ENCODE measurements around the gene ZBED6. TPM values are rescaled to one million over a fixed set of nuclear protein-coding genes. Genes with fewer than 3 reads are reported as not detected.
A peak's percentile ranks its signal among the peaks of the same experiment; 100 is the strongest.
"Not testable (repeated sequence)": the region's sequence is repeated elsewhere in the genome, so short reads cannot be mapped to it uniquely, and the experiment has no call there.

ZBED6 gene
- total and polyA plus RNA-seq, 2 experiments from 2014 or later = 1.7 to 28.7 TPM

DNA sequence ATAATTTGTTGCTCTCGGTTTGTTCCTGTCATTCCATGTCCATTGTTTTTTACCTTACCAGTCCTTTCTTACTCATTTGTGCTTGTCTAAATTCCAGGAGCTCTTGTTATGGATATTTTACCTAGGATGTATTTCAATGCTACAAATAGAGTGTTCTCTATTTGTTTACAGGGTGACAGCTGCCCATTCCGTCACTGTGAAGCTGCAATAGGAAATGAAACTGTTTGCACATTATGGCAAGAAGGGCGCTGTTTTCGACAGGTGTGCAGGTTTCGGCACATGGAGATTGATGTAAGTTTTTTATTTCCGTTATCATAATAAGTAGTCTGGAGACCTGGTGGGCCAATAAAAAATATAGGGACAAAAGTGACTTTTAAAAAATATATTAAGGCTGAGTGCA lies 23.0 kb downstream of the ZBED6 start:
- no peak overlapping the region for H3K4me2 ChIP-seq (ENCODE audit: unreplicated experiment)
- peaks cover 7% of the 10 kb centered on the region for H4K20me1 ChIP-seq (ENCODE audit: insufficient read depth)
- no peak for DNase-seq
- peaks cover 80% of the 10 kb centered on the region for H3K36me3 ChIP-seq (ENCODE audit: low read depth)
- no peak overlapping the region for H3K9ac ChIP-seq
- H3K27ac ChIP-seq = no peak overlapping the region
- peaks cover 100% of the 10 kb centered on the region for H3K79me2 ChIP-seq (ENCODE audit: insufficient read depth)
- no peak for TF ChIP-seq EZH2 (IDR thresholded peaks at IDR 0.05; ENCODE audit: insufficient read depth, poor library complexity, severe bottlenecking)
- no peak for TF ChIP-seq EZH2phosphoT487 (IDR thresholded peaks at IDR 0.05; ENCODE audit: insufficient read depth, low read depth)
- in situ Hi-C loops (cut with MboI) = no loop called here
- no peaks in the 10 kb centered on the region for H3K9me2 ChIP-seq (ENCODE audit: insufficient read depth)
- no peak overlapping the region for H3K4me3 ChIP-seq
- 95% methylated on average over 6 of the region's 6 CpGs for WGBS, 2 experiments (ENCODE audit: low coverage in 1 of 2, low lambda C conversion rate in 2 of 2, missing lambda C conversion rate in 2 of 2)
- H3K4me1 ChIP-seq (ENCODE audit: insufficient read depth) = no peaks in the 10 kb centered on the region
- H3F3A ChIP-seq (ENCODE audit: insufficient read depth) = peaks cover 5% of the 10 kb centered on the region; the same call in 1 of the 2 replicates
- no peaks in the 10 kb centered on the region for H3K27me3 ChIP-seq (replicated peaks; ENCODE audit: insufficient read depth)
- no peaks in the 10 kb centered on the region for H3K9me3 ChIP-seq (ENCODE audit: low read depth)
- H2AFZ ChIP-seq = no peak overlapping the region

DNA sequence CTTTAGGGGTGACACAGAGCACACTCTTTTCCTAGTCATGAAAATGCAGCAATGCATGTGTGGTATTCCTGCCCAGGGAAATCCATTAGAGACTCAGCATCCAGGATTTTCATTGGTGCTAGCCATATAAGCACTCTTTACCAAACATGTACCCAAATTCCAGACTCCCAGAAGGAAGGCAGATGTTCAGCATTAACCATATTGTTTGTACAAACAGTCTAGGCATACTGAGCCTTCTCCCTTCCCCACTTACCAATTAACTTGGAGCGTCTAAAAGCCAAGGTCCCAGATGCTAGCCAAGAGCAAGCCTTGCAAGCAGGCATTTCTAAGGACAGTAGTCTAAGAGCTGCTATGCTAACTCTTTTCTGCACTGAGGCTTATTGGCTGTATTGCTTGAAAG lies 27.9 kb downstream of the ZBED6 start:
- H3K4me3 ChIP-seq = no peak overlapping the region
- TF ChIP-seq EZH2 (IDR thresholded peaks at IDR 0.05; ENCODE audit: insufficient read depth, poor library complexity, severe bottlenecking) (no peak), EZH2phosphoT487 (IDR thresholded peaks at IDR 0.05; ENCODE audit: insufficient read depth, low read depth) (no peak)
- no peak overlapping the region for H3K9ac ChIP-seq
- no peak overlapping the region for H2AFZ ChIP-seq
- H3K9me2 ChIP-seq (ENCODE audit: insufficient read depth) = no peaks in the 10 kb centered on the region
- H4K20me1 ChIP-seq (ENCODE audit: insufficient read depth) = no peaks in the 10 kb centered on the region; the same call in 1 of the 2 replicates
- no peak overlapping the region for H3K4me2 ChIP-seq (ENCODE audit: unreplicated experiment)
- WGBS, 2 experiments (ENCODE audit: low coverage in 1 of 2, low lambda C conversion rate in 2 of 2, missing lambda C conversion rate in 2 of 2) = 30 to 38% methylated on average over 1 of the region's 1 CpG
- in situ Hi-C loops (cut with MboI) = no loop called here
- H3K36me3 ChIP-seq (ENCODE audit: low read depth) = peaks cover 77% of the 10 kb centered on the region
- no peaks in the 10 kb centered on the region for H3K27me3 ChIP-seq (replicated peaks; ENCODE audit: insufficient read depth)
- no peak for DNase-seq
- peaks cover 20% of the 10 kb centered on the region for H3F3A ChIP-seq (ENCODE audit: insufficient read depth)
- no peaks in the 10 kb centered on the region for H3K9me3 ChIP-seq (ENCODE audit: low read depth)
- H3K79me2 ChIP-seq (ENCODE audit: insufficient read depth) = peaks cover 100% of the 10 kb centered on the region
- H3K27ac ChIP-seq = no peak overlapping the region
- no peaks in the 10 kb centered on the region for H3K4me1 ChIP-seq (ENCODE audit: insufficient read depth)

DNA sequence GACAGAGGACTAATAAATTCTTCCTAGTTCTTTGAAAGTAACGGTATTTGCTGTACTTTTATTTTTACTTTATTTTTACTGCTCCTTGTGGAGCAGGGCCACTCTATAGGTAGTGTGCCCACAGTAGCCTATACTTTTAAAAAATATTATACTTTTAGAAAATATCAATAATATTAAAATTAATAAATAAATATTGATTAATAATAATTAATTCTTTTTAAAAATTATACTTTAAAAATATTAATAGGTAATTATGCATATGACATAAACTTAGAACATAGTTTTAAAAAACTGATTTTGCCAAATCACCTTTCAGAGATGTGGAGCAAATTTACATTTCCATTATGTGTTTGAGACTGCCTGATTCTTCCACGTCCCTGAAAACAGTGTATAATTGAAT lies 30.8 kb downstream of the ZBED6 start:
- Histone ChIP-seq H4K20me1 (ENCODE audit: insufficient read depth) (no peaks in the 10 kb centered on the region; the same call in 1 of the 2 replicates), H3F3A (ENCODE audit: insufficient read depth) (peaks cover 41% of the 10 kb centered on the region), H3K9me3 (ENCODE audit: low read depth) (no peaks in the 10 kb centered on the region), H3K4me2 (ENCODE audit: unreplicated experiment) (no peak overlapping the region), H2AFZ (no peak overlapping the region), H3K4me1 (ENCODE audit: insufficient read depth) (peaks cover 14% of the 10 kb centered on the region), H3K4me3 (no peak overlapping the region), H3K27me3 (replicated peaks; ENCODE audit: insufficient read depth) (no peaks in the 10 kb centered on the region), H3K9ac (no peak overlapping the region), H3K36me3 (ENCODE audit: low read depth) (peaks cover 76% of the 10 kb centered on the region), H3K27ac (no peak overlapping the region), H3K9me2 (ENCODE audit: insufficient read depth) (no peaks in the 10 kb centered on the region), H3K79me2 (ENCODE audit: insufficient read depth) (peaks cover 97% of the 10 kb centered on the region)
- TF ChIP-seq EZH2 (IDR thresholded peaks at IDR 0.05; ENCODE audit: insufficient read depth, poor library complexity, severe bottlenecking) (no peak), EZH2phosphoT487 (IDR thresholded peaks at IDR 0.05; ENCODE audit: insufficient read depth, low read depth) (no peak)
- in situ Hi-C loops (cut with MboI) = no loop called here
- WGBS, 2 experiments (ENCODE audit: low coverage in 1 of 2, low lambda C conversion rate in 2 of 2, missing lambda C conversion rate in 2 of 2) = 66 to 75% methylated on average over 2 of the region's 2 CpGs
- no peak for DNase-seq

DNA sequence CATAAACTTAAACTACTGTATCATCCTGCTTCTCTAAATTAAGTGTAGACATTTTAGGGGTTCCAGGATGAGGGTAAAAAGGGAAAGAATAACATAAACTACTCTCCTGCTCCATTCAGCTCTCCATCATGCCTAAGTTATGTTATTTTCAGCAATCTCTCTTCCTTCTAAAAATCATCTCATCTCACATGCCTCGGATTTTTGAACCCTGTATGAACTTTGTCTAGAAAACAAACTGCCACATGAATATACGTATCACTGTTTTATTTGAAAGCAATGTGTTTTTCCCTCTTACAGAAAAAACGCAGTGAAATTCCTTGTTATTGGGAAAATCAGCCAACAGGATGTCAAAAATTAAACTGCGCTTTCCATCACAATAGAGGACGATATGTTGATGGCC lies 32.6 kb downstream of the ZBED6 start:
- H3F3A ChIP-seq (ENCODE audit: insufficient read depth) = peaks cover 38% of the 10 kb centered on the region
- TF ChIP-seq EZH2phosphoT487 (IDR thresholded peaks at IDR 0.05; ENCODE audit: insufficient read depth, low read depth) (no peak), EZH2 (IDR thresholded peaks at IDR 0.05; ENCODE audit: insufficient read depth, poor library complexity, severe bottlenecking) (no peak)
- no peak overlapping the region for H2AFZ ChIP-seq
- no peak for DNase-seq
- H3K4me2 ChIP-seq (ENCODE audit: unreplicated experiment) = no peak overlapping the region
- H3K9ac ChIP-seq = no peak overlapping the region
- no peak overlapping the region for H3K4me3 ChIP-seq
- no peaks in the 10 kb centered on the region; the same call in 1 of the 2 replicates for H4K20me1 ChIP-seq (ENCODE audit: insufficient read depth)
- WGBS, 2 experiments (ENCODE audit: low coverage in 1 of 2, low lambda C conversion rate in 2 of 2, missing lambda C conversion rate in 2 of 2) = 97 to 98% methylated on average over 5 of the region's 5 CpGs
- H3K79me2 ChIP-seq (ENCODE audit: insufficient read depth) = peaks cover 94% of the 10 kb centered on the region
- in situ Hi-C loops (cut with MboI) = no loop called here
- peaks cover 76% of the 10 kb centered on the region for H3K36me3 ChIP-seq (ENCODE audit: low read depth)
- no peaks in the 10 kb centered on the region for H3K9me2 ChIP-seq (ENCODE audit: insufficient read depth)
- H3K27me3 ChIP-seq (replicated peaks; ENCODE audit: insufficient read depth) = no peaks in the 10 kb centered on the region
- peaks cover 14% of the 10 kb centered on the region for H3K4me1 ChIP-seq (ENCODE audit: insufficient read depth)
- H3K27ac ChIP-seq = no peak overlapping the region
- H3K9me3 ChIP-seq (ENCODE audit: low read depth) = no peaks in the 10 kb centered on the region

DNA sequence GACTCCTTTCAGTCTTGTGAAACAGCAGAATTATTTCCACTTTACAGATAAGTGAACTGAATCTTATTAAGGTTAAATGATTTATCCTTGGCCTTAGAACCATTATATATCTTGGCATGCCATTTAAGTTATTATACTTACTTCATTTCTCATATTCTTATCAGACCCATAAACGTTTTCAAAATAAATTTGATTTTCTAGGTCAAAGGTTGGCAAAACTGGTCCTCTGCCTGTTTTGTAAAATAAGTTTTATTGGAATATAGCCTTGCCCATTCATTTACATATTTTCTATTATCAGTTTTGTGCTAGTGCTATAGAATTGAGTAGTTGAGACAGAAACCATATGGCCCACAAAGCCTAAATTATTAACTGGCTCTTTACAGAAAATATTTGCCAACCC lies 33.1 kb downstream of the ZBED6 start:
- no peak overlapping the region for H2AFZ ChIP-seq
- TF ChIP-seq EZH2phosphoT487 (IDR thresholded peaks at IDR 0.05; ENCODE audit: insufficient read depth, low read depth) (no peak), EZH2 (IDR thresholded peaks at IDR 0.05; ENCODE audit: insufficient read depth, poor library complexity, severe bottlenecking) (no peak)
- H3K27ac ChIP-seq = peak overlapping the region; percentile 59
- H3K4me3 ChIP-seq = no peak overlapping the region
- H3K4me2 ChIP-seq (ENCODE audit: unreplicated experiment) = no peak overlapping the region
- no peaks in the 10 kb centered on the region; the same call in 1 of the 2 replicates for H4K20me1 ChIP-seq (ENCODE audit: insufficient read depth)
- H3K9ac ChIP-seq = 0 out of 2 replicates have a peak overlapping the region, but pooled peaks have one; percentile 25
- 91 to 92% methylated on average over 1 of the region's 1 CpG for WGBS, 2 experiments (ENCODE audit: low coverage in 1 of 2, low lambda C conversion rate in 2 of 2, missing lambda C conversion rate in 2 of 2)
- H3K27me3 ChIP-seq (replicated peaks; ENCODE audit: insufficient read depth) = no peaks in the 10 kb centered on the region
- in situ Hi-C loops (cut with MboI) = no loop called here
- no peaks in the 10 kb centered on the region for H3K9me2 ChIP-seq (ENCODE audit: insufficient read depth)
- H3K9me3 ChIP-seq (ENCODE audit: low read depth) = no peaks in the 10 kb centered on the region
- H3K4me1 ChIP-seq (ENCODE audit: insufficient read depth) = peaks cover 14% of the 10 kb centered on the region
- no peak for DNase-seq
- peaks cover 90% of the 10 kb centered on the region for H3K79me2 ChIP-seq (ENCODE audit: insufficient read depth)
- H3F3A ChIP-seq (ENCODE audit: insufficient read depth) = peaks cover 38% of the 10 kb centered on the region
- H3K36me3 ChIP-seq (ENCODE audit: low read depth) = peaks cover 72% of the 10 kb centered on the region

DNA sequence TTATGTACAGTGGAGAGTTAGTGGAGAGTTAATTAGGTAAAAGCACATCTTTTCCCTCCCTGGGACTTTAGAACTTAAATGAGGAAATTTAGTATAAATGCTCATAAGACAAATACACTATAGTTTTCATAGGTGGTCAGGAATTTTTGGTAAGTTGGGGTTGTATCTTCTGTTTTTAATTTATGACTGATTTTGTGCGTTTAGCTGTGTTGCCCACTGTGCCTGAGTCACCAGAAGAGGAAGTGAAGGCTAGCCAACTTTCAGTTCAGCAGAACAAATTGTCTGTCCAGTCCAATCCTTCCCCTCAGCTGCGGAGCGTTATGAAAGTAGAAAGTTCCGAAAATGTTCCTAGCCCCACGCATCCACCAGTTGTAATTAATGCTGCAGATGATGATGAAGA lies 33.8 kb downstream of the ZBED6 start:
- H3K79me2 ChIP-seq (ENCODE audit: insufficient read depth) = peaks cover 90% of the 10 kb centered on the region
- peak overlapping the region; percentile 25 for H3K9ac ChIP-seq
- H3K27ac ChIP-seq = peak overlapping the region; percentile 59
- 15 to 17% methylated on average over 5 of the region's 5 CpGs for WGBS, 2 experiments (ENCODE audit: low coverage in 1 of 2, low lambda C conversion rate in 2 of 2, missing lambda C conversion rate in 2 of 2)
- peaks cover 37% of the 10 kb centered on the region for H3F3A ChIP-seq (ENCODE audit: insufficient read depth)
- H3K9me2 ChIP-seq (ENCODE audit: insufficient read depth); H2AFZ ChIP-seq; in situ Hi-C loops (cut with MboI); H3K27me3 ChIP-seq (replicated peaks; ENCODE audit: insufficient read depth); H3K9me3 ChIP-seq (ENCODE audit: low read depth); H4K20me1 ChIP-seq (ENCODE audit: insufficient read depth): not testable (repeated sequence)
- peak overlapping the region; percentile 22; the same call in 1 of the 2 replicates for H3K4me3 ChIP-seq
- peak overlapping the region; percentile 49 for H3K4me2 ChIP-seq (ENCODE audit: unreplicated experiment)
- peaks cover 73% of the 10 kb centered on the region for H3K36me3 ChIP-seq (ENCODE audit: low read depth)
- peak; percentile 55 for DNase-seq
- H3K4me1 ChIP-seq (ENCODE audit: insufficient read depth) = peaks cover 14% of the 10 kb centered on the region
